Skeletal muscle satellite cell (primary cell): ENCODE results near the gene SPATA3. TPM values are rescaled to one million over a fixed set of nuclear protein-coding genes. Genes with fewer than 3 reads are reported as not detected.

Experiments
- H3K27me3 ChIP-seq: 2 replicates; pipeline ENCODE4 v1.7.0; 2013; ENCODE audit warnings: low read length; ENCODE audit not compliant: control insufficient read depth, insufficient read depth
- H3K36me3 ChIP-seq: 2 replicates; pipeline ENCODE4 v1.7.0; 2013; ENCODE audit warnings: mild to moderate bottlenecking, control low read depth, low read length; ENCODE audit not compliant: insufficient read depth
- H3K4me1 ChIP-seq: 2 replicates; pipeline ENCODE4 v1.7.0; 2013; ENCODE audit warnings: low read length; ENCODE audit not compliant: control insufficient read depth, insufficient read depth
- H3K4me2 ChIP-seq: 2 replicates; pipeline ENCODE4 v1.7.0; 2013; ENCODE audit warnings: mild to moderate bottlenecking, low read length
- H3K4me3 ChIP-seq: 2 replicates; pipeline ENCODE4 v1.7.0; 2013; ENCODE audit warnings: low read length
- H3K9ac ChIP-seq: 2 replicates; pipeline ENCODE4 v1.7.0; 2013; ENCODE audit warnings: mild to moderate bottlenecking, low read depth, low read length, moderate library complexity
- H3K9me3 ChIP-seq: replicated peaks from 2 replicates; pipeline ENCODE4 v1.7.0; 2013; ENCODE audit warnings: mild to moderate bottlenecking, control low read depth, low read length
- total RNA-seq: library from RNA; depleted of rRNA; stranded (reverse); fragments of >200 nt; gene quantifications from 2 replicates; pipeline ENCODE4 v1.2.3, GENCODE V29; 2012; rRNA removed

Gene SPATA3
- total RNA-seq = not detected in 2 replicates

- Histone ChIP-seq H3K36me3 (no peaks in the 10 kb centered on the region), H3K27me3 (peaks cover 64% of the 10 kb centered on the region), H3K9me3 (no peaks in the 10 kb centered on the region), H3K4me3 (no peak within 1 kb of the TSS), H3K4me1 (no peaks in the 10 kb centered on the region), H3K4me2 (no peak within 1 kb of the TSS), H3K9ac (no peak within 1 kb of the TSS)
Observed at GRCh38 chr2:230995821-230996220, at the start of gene SPATA3. TSS of gene SPATA3 (plus strand) at chr2:230996121. CDS start at chr2:230996234, 113 bp downstream.

- no peaks in the 10 kb centered on the region for H3K9me3 ChIP-seq
- no peak overlapping the region for H3K4me2 ChIP-seq
- H3K4me3 ChIP-seq = no peak overlapping the region
- no peaks in the 10 kb centered on the region for H3K4me1 ChIP-seq
- peaks cover 7% of the 10 kb centered on the region for H3K27me3 ChIP-seq
- H3K9ac ChIP-seq = no peak overlapping the region
- H3K36me3 ChIP-seq = no peaks in the 10 kb centered on the region
Observed at GRCh38 chr2:230946429-230947234, 49.3 kb upstream of the SPATA3 start.

- Histone ChIP-seq H3K36me3 (no peaks in the 10 kb centered on the region), H3K9ac (no peak overlapping the region), H3K27me3 (peaks cover 7% of the 10 kb centered on the region), H3K4me1 (no peaks in the 10 kb centered on the region), H3K9me3 (no peaks in the 10 kb centered on the region), H3K4me2 (no peak overlapping the region), H3K4me3 (no peak overlapping the region)
Observed at GRCh38 chr2:230947235-230947576, 48.7 kb upstream of the SPATA3 start.

- Histone ChIP-seq H3K9me3 (no peaks in the 10 kb centered on the region), H3K4me3 (no peak overlapping the region), H3K4me2 (no peak overlapping the region), H3K9ac (no peak overlapping the region), H3K4me1 (no peaks in the 10 kb centered on the region), H3K36me3 (no peaks in the 10 kb centered on the region), H3K27me3 (peaks cover 10% of the 10 kb centered on the region)
Observed at GRCh38 chr2:230947908-230948365, 48.0 kb upstream of the SPATA3 start.

- Histone ChIP-seq H3K4me1 (no peaks in the 10 kb centered on the region), H3K4me2 (no peak overlapping the region), H3K4me3 (no peak overlapping the region), H3K9me3 (no peaks in the 10 kb centered on the region), H3K27me3 (peaks cover 30% of the 10 kb centered on the region), H3K9ac (no peak overlapping the region), H3K36me3 (no peaks in the 10 kb centered on the region)
Observed at GRCh38 chr2:230949966-230950873, 45.7 kb upstream of the SPATA3 start.

GRCh38 chr2:230950874-230951339 lies 45.0 kb upstream of the SPATA3 start:
- no peak overlapping the region for H3K4me3 ChIP-seq
- no peaks in the 10 kb centered on the region for H3K36me3 ChIP-seq
- H3K27me3 ChIP-seq = peaks cover 32% of the 10 kb centered on the region
- no peaks in the 10 kb centered on the region for H3K4me1 ChIP-seq
- H3K9me3 ChIP-seq = no peaks in the 10 kb centered on the region
- no peak overlapping the region for H3K4me2 ChIP-seq
- no peak overlapping the region for H3K9ac ChIP-seq

GRCh38 chr2:230951396-230951795 lies 44.5 kb upstream of the SPATA3 start:
- H3K4me1 ChIP-seq = no peaks in the 10 kb centered on the region
- H3K27me3 ChIP-seq = peaks cover 32% of the 10 kb centered on the region
- H3K9me3 ChIP-seq = no peaks in the 10 kb centered on the region
- H3K9ac ChIP-seq = no peak overlapping the region
- no peaks in the 10 kb centered on the region for H3K36me3 ChIP-seq
- H3K4me3 ChIP-seq = no peak overlapping the region
- no peak overlapping the region for H3K4me2 ChIP-seq

GRCh38 chr2:230952226-230952956 lies 43.5 kb upstream of the SPATA3 start:
- Histone ChIP-seq H3K9me3 (no peaks in the 10 kb centered on the region), H3K9ac (no peak overlapping the region), H3K4me1 (no peaks in the 10 kb centered on the region), H3K36me3 (no peaks in the 10 kb centered on the region), H3K27me3 (peaks cover 40% of the 10 kb centered on the region), H3K4me2 (no peak overlapping the region), H3K4me3 (no peak overlapping the region)

GRCh38 chr2:230953845-230954244 lies 42.1 kb upstream of the SPATA3 start:
- Histone ChIP-seq H3K4me3 (no peak overlapping the region), H3K27me3 (peaks cover 40% of the 10 kb centered on the region), H3K9ac (no peak overlapping the region), H3K4me1 (no peaks in the 10 kb centered on the region), H3K36me3 (no peaks in the 10 kb centered on the region), H3K9me3 (no peaks in the 10 kb centered on the region), H3K4me2 (no peak overlapping the region)

- Histone ChIP-seq H3K4me1 (no peaks in the 10 kb centered on the region), H3K27me3 (peaks cover 40% of the 10 kb centered on the region), H3K36me3 (no peaks in the 10 kb centered on the region), H3K9me3 (no peaks in the 10 kb centered on the region), H3K9ac (no peak overlapping the region), H3K4me3 (no peak overlapping the region), H3K4me2 (no peak overlapping the region)
Observed at GRCh38 chr2:230954746-230955145, 41.2 kb upstream of the SPATA3 start.

GRCh38 chr2:230955163-230955737 lies 40.7 kb upstream of the SPATA3 start:
- Histone ChIP-seq H3K4me3 (no peak overlapping the region), H3K4me1 (no peaks in the 10 kb centered on the region), H3K27me3 (peaks cover 40% of the 10 kb centered on the region), H3K4me2 (no peak overlapping the region), H3K36me3 (no peaks in the 10 kb centered on the region), H3K9ac (no peak overlapping the region), H3K9me3 (no peaks in the 10 kb centered on the region)
